Tibial nerve (tissue), 4 donors: ENCODE measurements around the gene TSPYL4. TPM values are rescaled to one million over a fixed set of nuclear protein-coding genes. Genes with fewer than 3 reads are reported as not detected.
A peak's percentile ranks its signal among the peaks of the same experiment; 100 is the strongest.

Source experiments
- DNase-seq, 2 donors: peaks; one replicate each; pipeline ENCODE4 v3.0.0-alpha.2; 2019; ENCODE audit warnings: low spot score in 2 of 2
- H3K27ac ChIP-seq, 4 donors: fragments of 200-600 bp; sonication (generic) in 3 of 4; one replicate each; pipeline ENCODE4 v1.5.1; 2017 to 2019; ENCODE audit warnings: mild to moderate bottlenecking in 1 of 4
- H3K27me3 ChIP-seq, 2 donors: fragments of 200-600 bp; sonication (generic) in 1 of 2; one replicate each; pipeline versions ENCODE4 v1.5.1 to v1.6.0; 2017 to 2019
- H3K36me3 ChIP-seq, 3 donors: fragments of 200-600 bp; sonication (generic); one replicate each; pipeline ENCODE4 v1.5.1; 2018 to 2019
- H3K4me1 ChIP-seq, 4 donors: fragments of 200-600 bp; sonication (generic) in 3 of 4; one replicate each; pipeline ENCODE4 v1.5.1; 2017 to 2019
- H3K4me3 ChIP-seq, 4 donors: fragments of 200-600 bp; sonication (generic) in 3 of 4; one replicate each; pipeline ENCODE4 v1.5.1; 2017 to 2019; ENCODE audit warnings: mild to moderate bottlenecking in 1 of 4, moderate library complexity in 1 of 4
- H3K9me3 ChIP-seq, 4 donors: fragments of 200-600 bp; sonication (generic) in 3 of 4; one replicate each; pipeline ENCODE4 v1.5.1; 2017 to 2019
- EP300 ChIP-seq, 2 donors: sonication (generic); formaldehyde crosslinking; IDR thresholded peaks; one replicate each; pipeline ENCODE4 v1.6.1; 2017; ENCODE audit warnings: antibody characterized with exemption in 2 of 2, mild to moderate bottlenecking in 1 of 2
- POLR2A ChIP-seq, 2 donors: fragments of 450-650 bp; IDR thresholded peaks; one replicate each; pipeline ENCODE4 v1.6.1; 2017; ENCODE audit warnings: antibody characterized with exemption in 2 of 2, mild to moderate bottlenecking in 2 of 2, moderate library complexity in 2 of 2
- WGBS, 2 donors: methylation state at CpG; one replicate each; pipeline ENCODE4 v1.1.5; 2018; 5-methylcytosine and 5-hydroxymethylcytosine counted together
- total RNA-seq, 4 donors: library from RNA; depleted of rRNA; stranded (reverse); fragments of >200 nt; gene quantifications; one replicate each; pipeline ENCODE4 v1.1.0, GENCODE V29; 2016
- TF ChIP-seq, protein P1 (sequence below), 5 experiments: fragments of 200-600 bp in 3 of 5; fragments of 450-650 bp in 2 of 5; sonication (generic) in 3 of 5; IDR thresholded peaks; one replicate each; pipeline ENCODE4 v1.5.1; 2016 to 2019; ENCODE audit warnings: antibody characterized with exemption in 5 of 5, mild to moderate bottlenecking in 3 of 5, moderate library complexity in 2 of 5

The TSPYL4 gene
- total RNA-seq, 4 donors from 2014 or later = 14.4 to 26.7 (median 20.9) TPM

DNA sequence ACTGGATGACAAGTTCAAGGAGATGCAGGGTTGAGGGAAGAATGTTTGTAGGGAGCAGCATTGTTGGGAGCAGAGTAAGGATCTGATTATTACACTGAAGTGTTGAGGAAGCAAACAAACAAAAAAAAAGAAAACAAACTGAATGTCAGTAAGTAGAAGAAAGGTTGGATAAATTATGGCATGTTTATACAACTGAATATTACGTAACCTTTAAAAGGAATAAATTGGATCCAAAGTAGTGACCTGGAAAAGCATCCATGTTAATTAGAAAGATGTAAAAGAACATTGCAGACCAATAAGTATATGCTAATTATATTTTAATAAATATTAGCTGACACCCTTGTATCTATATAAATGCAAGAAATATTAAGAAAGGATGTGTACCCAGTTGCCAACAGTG, 38.7 kb upstream of the TSPYL4 start:
- peaks cover 0 to under 1% (median 0%) of the 10 kb centered on the region in 4 donors for H3K9me3 ChIP-seq
- no peak overlapping the region for H3K4me3 ChIP-seq
- WGBS, 2 donors = 85 to 86% methylated on average over 1 of the region's 1 CpG
- H3K36me3 ChIP-seq = no peaks in the 10 kb centered on the region
- no peaks in the 10 kb centered on the region for H3K27me3 ChIP-seq
- no peak for DNase-seq
- H3K4me1 ChIP-seq = peaks cover 0 to 6% (median 0%) of the 10 kb centered on the region in 4 donors
- H3K27ac ChIP-seq = no peak overlapping the region
- TF ChIP-seq, protein P1, sequence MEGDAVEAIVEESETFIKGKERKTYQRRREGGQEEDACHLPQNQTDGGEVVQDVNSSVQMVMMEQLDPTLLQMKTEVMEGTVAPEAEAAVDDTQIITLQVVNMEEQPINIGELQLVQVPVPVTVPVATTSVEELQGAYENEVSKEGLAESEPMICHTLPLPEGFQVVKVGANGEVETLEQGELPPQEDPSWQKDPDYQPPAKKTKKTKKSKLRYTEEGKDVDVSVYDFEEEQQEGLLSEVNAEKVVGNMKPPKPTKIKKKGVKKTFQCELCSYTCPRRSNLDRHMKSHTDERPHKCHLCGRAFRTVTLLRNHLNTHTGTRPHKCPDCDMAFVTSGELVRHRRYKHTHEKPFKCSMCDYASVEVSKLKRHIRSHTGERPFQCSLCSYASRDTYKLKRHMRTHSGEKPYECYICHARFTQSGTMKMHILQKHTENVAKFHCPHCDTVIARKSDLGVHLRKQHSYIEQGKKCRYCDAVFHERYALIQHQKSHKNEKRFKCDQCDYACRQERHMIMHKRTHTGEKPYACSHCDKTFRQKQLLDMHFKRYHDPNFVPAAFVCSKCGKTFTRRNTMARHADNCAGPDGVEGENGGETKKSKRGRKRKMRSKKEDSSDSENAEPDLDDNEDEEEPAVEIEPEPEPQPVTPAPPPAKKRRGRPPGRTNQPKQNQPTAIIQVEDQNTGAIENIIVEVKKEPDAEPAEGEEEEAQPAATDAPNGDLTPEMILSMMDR (IDR thresholded peaks at IDR 0.05) = no peak
- TF ChIP-seq EP300 (IDR thresholded peaks at IDR 0.05) (no peak), POLR2A (IDR thresholded peaks at IDR 0.05) (no peak)

DNA sequence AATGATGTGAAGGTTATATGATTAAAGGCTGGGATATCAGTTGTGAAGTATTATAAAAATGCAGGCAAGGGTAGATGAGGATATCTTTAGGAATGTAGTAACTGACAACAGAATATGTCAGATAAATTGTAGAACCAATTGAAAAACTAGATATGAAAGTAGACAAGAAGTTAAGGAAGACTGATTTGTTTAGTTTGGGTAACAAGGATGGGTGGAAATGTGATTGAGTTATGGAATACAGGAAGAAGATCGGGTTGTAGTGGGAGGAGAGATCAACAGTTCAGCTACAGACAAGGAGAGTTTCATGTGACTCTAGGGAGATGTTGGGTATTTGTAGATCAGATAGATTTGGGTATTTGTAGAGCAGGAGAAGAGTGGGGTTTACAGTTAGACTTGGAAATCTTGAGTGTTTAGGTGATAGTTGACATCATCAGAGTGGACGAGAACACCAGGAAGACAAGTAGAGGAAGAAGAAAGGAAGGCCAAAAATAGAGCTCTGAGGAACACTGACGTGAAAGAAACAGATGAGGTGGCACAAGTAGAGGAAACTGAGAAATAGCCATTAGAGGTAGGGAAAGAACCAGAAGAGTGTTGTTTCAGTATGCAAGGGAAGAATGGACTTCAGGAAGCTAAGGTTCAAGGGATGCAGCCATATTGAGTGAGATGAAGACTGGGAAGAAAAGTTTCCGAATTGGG, 38.0 kb upstream of the TSPYL4 start:
- H3K4me1 ChIP-seq = peaks cover 0 to 6% (median 0%) of the 10 kb centered on the region in 4 donors
- no peaks in the 10 kb centered on the region for H3K27me3 ChIP-seq
- no peaks in the 10 kb centered on the region for H3K9me3 ChIP-seq
- no peak overlapping the region for H3K27ac ChIP-seq
- H3K4me3 ChIP-seq = no peak overlapping the region
- WGBS, 2 donors = 79 to 85% methylated on average over 4 of the region's 4 CpGs
- H3K36me3 ChIP-seq = no peaks in the 10 kb centered on the region
- no peak for DNase-seq
- TF ChIP-seq EP300 (IDR thresholded peaks at IDR 0.05) = no peak
- no peak for TF ChIP-seq POLR2A (IDR thresholded peaks at IDR 0.05)
- TF ChIP-seq, protein P1 (IDR thresholded peaks at IDR 0.05) = no peak

DNA sequence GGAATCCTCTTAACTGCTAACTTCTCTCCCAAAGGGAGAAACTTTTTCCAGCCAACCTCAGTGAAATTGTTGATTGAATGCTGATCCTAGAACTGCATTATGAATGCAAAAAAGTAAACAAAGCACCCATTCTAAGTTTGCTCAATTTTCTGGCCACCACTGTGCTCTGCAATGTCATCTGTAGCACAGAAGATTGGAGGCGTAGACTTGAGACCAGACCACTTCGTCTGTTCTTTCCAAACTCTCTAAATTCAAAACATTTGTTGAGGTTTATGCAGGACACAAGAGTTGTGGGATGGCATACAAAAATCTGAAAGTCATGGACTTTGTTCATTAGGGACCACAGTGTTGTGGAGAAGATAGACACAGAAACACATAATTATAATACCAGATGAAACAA, 36.9 kb upstream of the TSPYL4 start:
- TF ChIP-seq, protein P1 (IDR thresholded peaks at IDR 0.05) = no peak
- TF ChIP-seq POLR2A (IDR thresholded peaks at IDR 0.05) (no peak), EP300 (IDR thresholded peaks at IDR 0.05) (no peak)
- H3K27me3 ChIP-seq = no peaks in the 10 kb centered on the region
- no peak for DNase-seq
- 33 to 48% methylated on average over 2 of the region's 2 CpGs for WGBS, 2 donors
- H3K9me3 ChIP-seq = no peaks in the 10 kb centered on the region
- H3K4me1 ChIP-seq = peaks cover 0 to 6% (median 0%) of the 10 kb centered on the region in 4 donors
- H3K4me3 ChIP-seq = no peak overlapping the region
- no peak overlapping the region for H3K27ac ChIP-seq
- H3K36me3 ChIP-seq = no peaks in the 10 kb centered on the region

- TF ChIP-seq, protein P1 (IDR thresholded peaks at IDR 0.05) = no peak
- TF ChIP-seq EP300 (IDR thresholded peaks at IDR 0.05) (no peak), POLR2A (IDR thresholded peaks at IDR 0.05) (no peak)
- Histone ChIP-seq H3K27ac (no peak overlapping the region), H3K4me3 (no peak overlapping the region), H3K9me3 (no peaks in the 10 kb centered on the region), H3K4me1 (peaks cover 0 to 6% (median 0%) of the 10 kb centered on the region in 4 donors), H3K27me3 (no peaks in the 10 kb centered on the region), H3K36me3 (no peaks in the 10 kb centered on the region)
- DNase-seq = no peak
- 81 to 85% methylated on average over 2 of the region's 2 CpGs for WGBS, 2 donors
These were observed 36.0 kb upstream of the TSPYL4 start for GRCh38 chr6:116289876-116290275.

DNA sequence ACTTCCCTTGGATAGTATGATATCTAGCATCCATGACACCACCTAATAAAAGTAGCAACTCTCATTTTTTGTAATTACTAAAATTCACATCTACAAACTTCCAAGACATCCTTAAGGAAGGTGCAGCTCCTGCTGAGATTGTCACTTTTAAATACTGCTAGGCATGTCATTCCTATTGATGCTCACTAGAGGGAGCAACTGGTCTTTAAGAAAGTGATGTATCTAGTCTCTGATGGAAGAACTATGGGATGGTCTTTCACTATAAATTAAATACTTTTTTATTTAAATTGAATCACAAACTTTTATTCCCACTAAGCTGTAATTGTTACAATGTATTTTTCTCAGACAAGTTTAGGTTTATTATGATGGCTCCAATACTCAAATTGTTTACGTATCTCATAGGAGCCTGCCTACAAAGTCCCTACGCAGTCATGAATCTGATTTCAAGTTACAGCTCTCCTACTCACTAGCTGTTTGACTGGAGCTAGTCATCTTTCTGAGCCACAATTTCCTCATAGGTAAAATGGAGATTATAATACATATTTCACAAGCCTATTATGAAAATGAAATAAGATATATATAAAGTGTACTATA, 33.9 kb upstream of the TSPYL4 start:
- Histone ChIP-seq H3K4me3 (no peak overlapping the region), H3K27me3 (no peaks in the 10 kb centered on the region), H3K9me3 (no peaks in the 10 kb centered on the region), H3K4me1 (peaks cover 0 to 6% (median 0%) of the 10 kb centered on the region in 4 donors), H3K36me3 (no peaks in the 10 kb centered on the region), H3K27ac (no peak overlapping the region)
- WGBS, 2 donors = 81 to 91% methylated on average over 2 of the region's 2 CpGs
- TF ChIP-seq, protein P1 (IDR thresholded peaks at IDR 0.05) = peak; percentile 79 to 87 (median 82)
- no peak for TF ChIP-seq POLR2A (IDR thresholded peaks at IDR 0.05)
- DNase-seq = no peak
